ENCODE results near the gene MYRFL.

- TF ChIP-seq CTCF (IDR thresholded peaks at IDR 0.05) (no peak), POLR2AphosphoS5 (IDR thresholded peaks at IDR 0.05) (no peak), POLR2A (IDR thresholded peaks at IDR 0.05) (no peak), EP300 (IDR thresholded peaks at IDR 0.05) (no peak)
Observed at GRCh38 chr12:69918287-69918686, 93.3 kb downstream of the MYRFL start.

Measured in upper lobe of left lung (tissue), 4 donors.